ENCODE data around the gene ORC1. TPM values are rescaled to one million over a fixed set of nuclear protein-coding genes. Genes with fewer than 3 reads are reported as not detected.

ORC1 gene
- total and polyA plus RNA-seq, 2 experiments from 2014 or later, result 1.4 to 1.9 TPM

DNA sequence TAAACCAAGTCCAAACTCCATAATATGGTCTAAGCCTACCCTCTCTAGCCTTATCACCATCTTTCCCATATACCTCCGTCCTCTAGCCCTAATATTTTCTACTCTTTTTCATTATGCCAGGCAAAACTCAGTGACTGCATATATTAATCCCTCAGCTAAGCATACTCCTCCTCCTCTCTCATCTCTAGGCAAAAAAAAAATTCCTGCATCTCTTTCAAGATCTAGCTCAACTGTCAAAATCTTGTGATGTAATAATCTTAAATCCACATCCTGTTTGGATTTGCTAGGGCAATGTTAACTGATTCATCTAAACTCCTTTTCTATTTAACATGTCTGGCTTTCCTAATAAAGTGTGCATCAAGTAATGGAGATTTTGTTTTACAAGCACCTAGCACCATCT is 20.6 kb upstream of the ORC1 start:
- 100% methylated on average over 1 of the region's 1 CpG for WGBS, 2 experiments (ENCODE audit: low coverage in 1 of 2, low lambda C conversion rate in 2 of 2, missing lambda C conversion rate in 2 of 2)
- in situ Hi-C loops (cut with MboI), result no loop called here
- Histone ChIP-seq H3K79me2 (ENCODE audit: insufficient read depth) (no peaks in the 10 kb centered on the region), H3K9me3 (ENCODE audit: low read depth) (no peaks in the 10 kb centered on the region), H3K27ac (no peak overlapping the region), H2AFZ (no peak overlapping the region), H3K4me3 (no peak overlapping the region), H3K9ac (no peak overlapping the region), H3K9me2 (ENCODE audit: insufficient read depth) (no peaks in the 10 kb centered on the region), H3K36me3 (ENCODE audit: low read depth) (peaks cover 26% of the 10 kb centered on the region), H4K20me1 (ENCODE audit: insufficient read depth) (no peaks in the 10 kb centered on the region), H3K4me1 (ENCODE audit: insufficient read depth) (peaks cover 15% of the 10 kb centered on the region), H3K27me3 (replicated peaks; ENCODE audit: insufficient read depth) (no peaks in the 10 kb centered on the region), H3K4me2 (ENCODE audit: unreplicated experiment) (no peak overlapping the region), H3F3A (ENCODE audit: insufficient read depth) (peaks cover 44% of the 10 kb centered on the region)
- TF ChIP-seq EZH2 (IDR thresholded peaks at IDR 0.05; ENCODE audit: insufficient read depth, poor library complexity, severe bottlenecking) (no peak), EZH2phosphoT487 (IDR thresholded peaks at IDR 0.05; ENCODE audit: insufficient read depth, low read depth) (no peak)
- no peak for DNase-seq

DNA sequence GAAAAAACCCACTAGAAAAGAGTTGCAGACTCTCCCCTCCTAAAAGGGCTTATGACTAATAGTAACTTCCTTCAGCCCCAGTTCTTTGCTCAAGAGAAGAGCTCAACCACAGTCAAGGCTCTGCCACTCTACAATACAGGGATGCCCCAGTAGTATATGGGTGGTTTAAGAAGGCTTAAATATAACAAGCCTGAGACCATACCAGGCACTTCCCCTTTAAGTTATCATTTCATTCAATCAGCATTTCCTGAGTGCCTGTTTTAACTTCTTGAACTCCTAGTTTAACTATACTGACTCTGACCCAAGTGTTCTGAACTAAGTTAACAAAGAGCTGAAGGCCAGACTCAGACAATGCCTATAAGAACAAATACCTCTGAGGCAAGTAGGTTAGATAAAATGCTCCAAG is 20.0 kb upstream of the ORC1 start:
- Histone ChIP-seq H3K4me1 (ENCODE audit: insufficient read depth) (peaks cover 15% of the 10 kb centered on the region), H3K9me3 (ENCODE audit: low read depth) (no peaks in the 10 kb centered on the region), H3K4me2 (ENCODE audit: unreplicated experiment) (no peak overlapping the region), H3K27ac (no peak overlapping the region), H3K79me2 (ENCODE audit: insufficient read depth) (no peaks in the 10 kb centered on the region), H3K4me3 (no peak overlapping the region), H3K9me2 (ENCODE audit: insufficient read depth) (no peaks in the 10 kb centered on the region), H3K36me3 (ENCODE audit: low read depth) (peaks cover 27% of the 10 kb centered on the region), H3K9ac (no peak overlapping the region), H4K20me1 (ENCODE audit: insufficient read depth) (no peaks in the 10 kb centered on the region), H3F3A (ENCODE audit: insufficient read depth) (peaks cover 44% of the 10 kb centered on the region), H2AFZ (no peak overlapping the region), H3K27me3 (replicated peaks; ENCODE audit: insufficient read depth) (no peaks in the 10 kb centered on the region)
- in situ Hi-C loops (cut with MboI), result no loop called here
- TF ChIP-seq EZH2 (IDR thresholded peaks at IDR 0.05; ENCODE audit: insufficient read depth, poor library complexity, severe bottlenecking) (no peak), EZH2phosphoT487 (IDR thresholded peaks at IDR 0.05; ENCODE audit: insufficient read depth, low read depth) (no peak)
- peak; percentile 20 for DNase-seq

DNA sequence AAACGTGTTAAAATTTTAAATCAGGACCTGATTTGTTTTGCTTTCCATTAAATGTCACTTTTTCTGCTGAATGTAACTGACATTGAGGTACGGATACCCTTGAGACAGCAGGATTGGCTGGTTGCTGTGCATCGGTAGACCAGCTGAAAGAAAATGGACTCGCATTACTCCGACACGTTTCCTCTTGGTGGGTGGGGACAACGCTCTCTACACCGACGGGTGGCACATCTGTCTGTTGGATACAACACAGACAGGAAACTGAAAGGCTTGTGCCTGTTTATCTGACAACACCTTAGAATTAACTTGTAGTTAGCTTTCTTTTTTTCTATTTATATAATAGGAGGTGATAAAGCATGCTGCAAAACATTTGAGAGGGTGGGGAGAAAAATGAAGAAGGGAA is 19.5 kb upstream of the ORC1 start:
- Histone ChIP-seq H3F3A (ENCODE audit: insufficient read depth) (peaks cover 44% of the 10 kb centered on the region), H3K9me2 (ENCODE audit: insufficient read depth) (no peaks in the 10 kb centered on the region), H3K27ac (no peak overlapping the region), H3K79me2 (ENCODE audit: insufficient read depth) (no peaks in the 10 kb centered on the region), H3K9ac (no peak overlapping the region), H3K4me3 (no peak overlapping the region), H3K4me2 (ENCODE audit: unreplicated experiment) (no peak overlapping the region), H3K36me3 (ENCODE audit: low read depth) (peaks cover 28% of the 10 kb centered on the region), H3K4me1 (ENCODE audit: insufficient read depth) (peaks cover 15% of the 10 kb centered on the region), H3K27me3 (replicated peaks; ENCODE audit: insufficient read depth) (no peaks in the 10 kb centered on the region), H3K9me3 (ENCODE audit: low read depth) (no peaks in the 10 kb centered on the region), H2AFZ (no peak overlapping the region), H4K20me1 (ENCODE audit: insufficient read depth) (no peaks in the 10 kb centered on the region)
- in situ Hi-C loops (cut with MboI), result no loop called here
- 55 to 67% methylated on average over 9 of the region's 9 CpGs for WGBS, 2 experiments (ENCODE audit: low coverage in 1 of 2, low lambda C conversion rate in 2 of 2, missing lambda C conversion rate in 2 of 2)
- TF ChIP-seq EZH2phosphoT487 (IDR thresholded peaks at IDR 0.05; ENCODE audit: insufficient read depth, low read depth) (no peak), EZH2 (IDR thresholded peaks at IDR 0.05; ENCODE audit: insufficient read depth, poor library complexity, severe bottlenecking) (no peak)
- DNase-seq, result no peak

DNA sequence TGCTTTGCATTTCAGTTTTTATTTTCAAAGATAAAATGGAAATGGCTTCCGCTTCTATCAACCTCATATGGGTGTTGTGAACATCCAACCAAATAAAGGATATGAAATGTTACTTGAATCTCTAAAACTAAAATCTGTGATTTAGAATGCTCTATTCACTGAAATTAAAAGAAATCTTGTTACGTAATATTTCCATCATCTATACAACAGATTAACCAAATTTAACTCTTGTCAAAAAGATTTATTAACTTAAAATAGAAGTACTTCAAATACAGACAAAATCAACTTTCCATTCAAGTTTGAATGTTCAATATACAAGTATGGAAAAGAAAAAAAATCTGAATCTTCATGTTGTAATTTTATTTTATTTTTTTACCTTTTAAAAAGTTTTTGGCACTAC is 18.8 kb upstream of the ORC1 start:
- no peaks in the 10 kb centered on the region for H3K79me2 ChIP-seq (ENCODE audit: insufficient read depth)
- no peaks in the 10 kb centered on the region for H4K20me1 ChIP-seq (ENCODE audit: insufficient read depth)
- H3K4me3 ChIP-seq, result no peak overlapping the region
- H2AFZ ChIP-seq, result no peak overlapping the region
- no peak overlapping the region for H3K9ac ChIP-seq
- in situ Hi-C loops (cut with MboI), result no loop called here
- peaks cover 44% of the 10 kb centered on the region for H3F3A ChIP-seq (ENCODE audit: insufficient read depth)
- no peak overlapping the region for H3K4me2 ChIP-seq (ENCODE audit: unreplicated experiment)
- H3K4me1 ChIP-seq (ENCODE audit: insufficient read depth), result peaks cover 15% of the 10 kb centered on the region
- no peaks in the 10 kb centered on the region for H3K9me3 ChIP-seq (ENCODE audit: low read depth)
- TF ChIP-seq EZH2 (IDR thresholded peaks at IDR 0.05; ENCODE audit: insufficient read depth, poor library complexity, severe bottlenecking), result no peak
- TF ChIP-seq EZH2phosphoT487 (IDR thresholded peaks at IDR 0.05; ENCODE audit: insufficient read depth, low read depth), result no peak
- no peaks in the 10 kb centered on the region for H3K9me2 ChIP-seq (ENCODE audit: insufficient read depth)
- no peak for DNase-seq
- H3K27me3 ChIP-seq (replicated peaks; ENCODE audit: insufficient read depth), result no peaks in the 10 kb centered on the region
- peaks cover 35% of the 10 kb centered on the region for H3K36me3 ChIP-seq (ENCODE audit: low read depth)
- WGBS, 2 experiments (ENCODE audit: low coverage in 1 of 2, low lambda C conversion rate in 2 of 2, missing lambda C conversion rate in 2 of 2), result 96 to 98% methylated on average over 2 of the region's 2 CpGs
- H3K27ac ChIP-seq, result no peak overlapping the region

DNA sequence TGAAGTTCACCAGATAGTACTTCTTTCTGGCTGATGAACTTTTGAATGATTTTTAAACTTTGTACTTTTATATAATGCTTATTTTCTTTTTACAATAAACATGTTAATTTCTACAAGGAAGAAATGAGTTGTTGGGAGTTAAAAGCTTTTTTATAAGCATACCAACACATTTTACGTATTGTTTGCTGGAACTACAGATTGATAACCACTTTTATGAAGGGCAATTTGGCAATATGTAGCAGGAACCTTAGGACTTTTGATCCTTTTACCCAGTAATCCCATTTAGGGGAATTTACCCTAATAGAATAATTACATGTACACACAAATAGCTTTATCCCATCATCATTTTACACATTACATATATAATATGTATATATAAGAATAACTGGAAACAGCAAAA is 16.5 kb upstream of the ORC1 start:
- no peak overlapping the region for H3K9ac ChIP-seq
- H2AFZ ChIP-seq, result no peak overlapping the region
- H3K79me2 ChIP-seq (ENCODE audit: insufficient read depth), result no peaks in the 10 kb centered on the region
- H3K4me3 ChIP-seq, result no peak overlapping the region
- no peaks in the 10 kb centered on the region for H4K20me1 ChIP-seq (ENCODE audit: insufficient read depth)
- 82 to 97% methylated on average over 1 of the region's 1 CpG for WGBS, 2 experiments (ENCODE audit: low coverage in 1 of 2, low lambda C conversion rate in 2 of 2, missing lambda C conversion rate in 2 of 2)
- H3K27ac ChIP-seq, result no peak overlapping the region
- no peaks in the 10 kb centered on the region for H3K27me3 ChIP-seq (replicated peaks; ENCODE audit: insufficient read depth)
- no peaks in the 10 kb centered on the region for H3K4me1 ChIP-seq (ENCODE audit: insufficient read depth)
- TF ChIP-seq EZH2 (IDR thresholded peaks at IDR 0.05; ENCODE audit: insufficient read depth, poor library complexity, severe bottlenecking), result no peak
- TF ChIP-seq EZH2phosphoT487 (IDR thresholded peaks at IDR 0.05; ENCODE audit: insufficient read depth, low read depth), result no peak
- no peaks in the 10 kb centered on the region for H3K9me3 ChIP-seq (ENCODE audit: low read depth)
- no peak overlapping the region for H3K4me2 ChIP-seq (ENCODE audit: unreplicated experiment)
- peaks cover 51% of the 10 kb centered on the region for H3K36me3 ChIP-seq (ENCODE audit: low read depth)
- no peak for DNase-seq
- H3F3A ChIP-seq (ENCODE audit: insufficient read depth), result peaks cover 33% of the 10 kb centered on the region
- H3K9me2 ChIP-seq (ENCODE audit: insufficient read depth), result no peaks in the 10 kb centered on the region
- in situ Hi-C loops (cut with MboI), result no loop called here
